MCF 10A (cell line): Measurements from ENCODE around the gene FAM174A. TPM values are rescaled to one million over a fixed set of nuclear protein-coding genes. Genes with fewer than 3 reads are reported as not detected.
"Not testable (repeated sequence)": the region's sequence is repeated elsewhere in the genome, so short reads cannot be mapped to it uniquely, and the experiment has no call there.

ENCODE experiments used
- BruUV-seq: library from RNA; stranded (reverse); fragments of 400-500 nt; replicated peaks from 2 replicates; lab custom pipeline; 2021; lab: Mats Ljungman, UMichigan
- CTCF ChIA-PET: fragments of 300-600 bp; sonication (Branson Sonifier 250); formaldehyde crosslinking; extraction: SDS; loops from one replicate; lab custom pipeline; 2021; ENCODE audit warnings: antibody characterized with exemption, inconsistent platforms; lab: Yijun Ruan, JAX
- POLR2A ChIA-PET: fragments of 300-600, 350-650 bp; sonication (Branson Sonifier 250); formaldehyde crosslinking; extraction: SDS; loops from one replicate; lab custom pipeline; 2020; ENCODE audit warnings: antibody characterized with exemption, inconsistent platforms; lab: Yijun Ruan, JAX
- DNase-seq: peaks from one replicate; pipeline ENCODE4 v3.0.0-alpha.2; 2018; ENCODE audit not compliant: unreplicated experiment
- H3K27ac Mint-ChIP-seq: one replicate; pipeline ENCODE4 v1.8.0; 2022; ENCODE audit warnings: mild to moderate bottlenecking, low read depth, mixed read lengths; ENCODE audit not compliant: unreplicated experiment
- H3K27me3 Mint-ChIP-seq: one replicate; pipeline ENCODE4 v1.8.0; 2022; ENCODE audit warnings: mixed read lengths; ENCODE audit not compliant: insufficient read depth, unreplicated experiment
- H3K36me3 Mint-ChIP-seq: one replicate; pipeline ENCODE4 v1.8.0; 2022; ENCODE audit warnings: mild to moderate bottlenecking, moderate library complexity, mixed read lengths; ENCODE audit not compliant: insufficient read depth, unreplicated experiment
- H3K4me1 Mint-ChIP-seq: one replicate; pipeline ENCODE4 v1.8.0; 2022; ENCODE audit warnings: mixed read lengths; ENCODE audit not compliant: insufficient read depth, unreplicated experiment
- H3K4me3 Mint-ChIP-seq: one replicate; pipeline ENCODE4 v1.8.0; 2022; ENCODE audit warnings: mild to moderate bottlenecking, moderate library complexity, mixed read lengths; ENCODE audit not compliant: unreplicated experiment
- H3K9me3 Mint-ChIP-seq: one replicate; pipeline ENCODE4 v1.8.0; 2022; ENCODE audit warnings: mixed read lengths; ENCODE audit not compliant: unreplicated experiment
- CTCF ChIP-seq: fragments of 200-600 bp; IDR thresholded peaks from one replicate; pipeline ENCODE4 v1.8.0; 2022; ENCODE audit warnings: antibody characterized with exemption, mild to moderate bottlenecking; ENCODE audit not compliant: unreplicated experiment
- intact Hi-C: fragments of 100-400 bp; cut with micrococcal nuclease; formaldehyde crosslinking; loops from 2 replicates; pipeline ENCODE4 v1.14.1; 2022
- total RNA-seq: library from RNA; stranded (reverse); gene quantifications from 2 replicates; pipeline ENCODE4 v1.2.3, GENCODE V29; 2022

Gene FAM174A
- total RNA-seq, 1 experiment from 2014 or later, result 9.7 TPM

DNA sequence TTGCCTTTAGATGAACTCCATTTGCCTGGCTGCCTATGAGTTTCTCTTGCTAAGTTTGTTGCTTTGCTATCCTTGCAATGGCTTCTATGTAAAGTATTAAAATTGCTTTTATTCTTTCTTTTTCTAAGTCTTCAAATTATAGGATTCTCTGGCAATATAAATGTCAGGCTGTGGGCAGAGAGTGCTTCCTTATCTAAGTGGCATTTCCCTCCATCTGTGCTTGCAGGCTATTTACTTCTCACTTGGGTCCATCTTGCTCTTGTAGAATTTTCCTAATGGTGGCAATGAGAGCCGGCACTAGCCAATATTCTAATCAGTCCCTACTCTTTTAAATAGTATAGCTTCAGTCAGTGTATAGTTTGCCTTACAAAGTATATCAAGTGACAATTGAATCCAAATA, 63.3 kb downstream of the FAM174A start:
- POLR2A ChIA-PET, result no interaction called here
- Mint-ChIP-seq H3K36me3 (no peaks in the 10 kb centered on the region), H3K4me1 (peaks cover 15% of the 10 kb centered on the region), H3K4me3 (no peak overlapping the region), H3K27me3 (no peaks in the 10 kb centered on the region), H3K9me3 (no peaks in the 10 kb centered on the region), H3K27ac (no peak overlapping the region)
- intact Hi-C loops, result no loop called here
- no TSS peak for BruUV-seq
- CTCF ChIA-PET, result no interaction called here
- TF ChIP-seq CTCF, result no peak
- no peak for DNase-seq

GRCh38 chr5:100600298-100600994, 65.3 kb downstream of the FAM174A start:
- Mint-ChIP-seq H3K27me3 (no peaks in the 10 kb centered on the region), H3K36me3 (no peaks in the 10 kb centered on the region), H3K4me3 (no peak overlapping the region), H3K4me1 (peaks cover 11% of the 10 kb centered on the region), H3K9me3 (no peaks in the 10 kb centered on the region), H3K27ac (no peak overlapping the region)
- no peak for DNase-seq
- intact Hi-C loops, result no loop called here
- CTCF ChIA-PET, result interaction anchor here (0.7 to 1.4 kb wide), 4 partner anchors 10 to 1278 kb away, joined by 3 to 4 read pairs (median 4); no protein-coding TSS in a partner anchor
- no TSS peak for BruUV-seq
- TF ChIP-seq CTCF, result no peak
- POLR2A ChIA-PET, result interaction anchor here (1.5 kb wide), 2 partner anchors 9 kb away, joined by 4 to 6 read pairs; no protein-coding TSS in a partner anchor

GRCh38 chr5:100603141-100603540, 68.0 kb downstream of the FAM174A start:
- no peak for TF ChIP-seq CTCF
- H3K4me3 Mint-ChIP-seq, result no peak overlapping the region
- BruUV-seq, result no TSS peak
- intact Hi-C loops, result no loop called here
- H3K27ac Mint-ChIP-seq, result no peak overlapping the region
- H3K36me3 Mint-ChIP-seq, result no peaks in the 10 kb centered on the region
- POLR2A ChIA-PET, result no interaction called here
- CTCF ChIA-PET, result interaction anchor here (1.2 kb wide), 1 partner anchor 20 kb away, joined by 4 read pairs; no protein-coding TSS in a partner anchor
- H3K27me3 Mint-ChIP-seq, result no peaks in the 10 kb centered on the region
- H3K4me1 Mint-ChIP-seq, result no peaks in the 10 kb centered on the region
- no peaks in the 10 kb centered on the region for H3K9me3 Mint-ChIP-seq
- DNase-seq, result no peak

GRCh38 chr5:100604021-100604420, 68.8 kb downstream of the FAM174A start:
- BruUV-seq, H3K36me3 Mint-ChIP-seq, H3K9me3 Mint-ChIP-seq, H3K27ac Mint-ChIP-seq, intact Hi-C loops, H3K4me1 Mint-ChIP-seq, H3K4me3 Mint-ChIP-seq, DNase-seq, H3K27me3 Mint-ChIP-seq: not testable (repeated sequence)
- CTCF ChIA-PET, result interaction anchor here (0.5 kb wide), 1 partner anchor 8 kb away, joined by 3 read pairs; no protein-coding TSS in a partner anchor
- POLR2A ChIA-PET, result interaction anchor here (1.3 kb wide), 1 partner anchor 9 kb away, joined by 4 read pairs; no protein-coding TSS in a partner anchor
